NCI-H1436 (cell line): Measurements from ENCODE around the gene TAF1L.
"Not testable (repeated sequence)": the region's sequence is repeated elsewhere in the genome, so short reads cannot be mapped to it uniquely, and the experiment has no call there.

Experiments used
- DNase-seq: peaks from one replicate; lab custom pipeline; 2025; lab: John Stamatoyannopoulos, UW

TAF1L gene, protein sequence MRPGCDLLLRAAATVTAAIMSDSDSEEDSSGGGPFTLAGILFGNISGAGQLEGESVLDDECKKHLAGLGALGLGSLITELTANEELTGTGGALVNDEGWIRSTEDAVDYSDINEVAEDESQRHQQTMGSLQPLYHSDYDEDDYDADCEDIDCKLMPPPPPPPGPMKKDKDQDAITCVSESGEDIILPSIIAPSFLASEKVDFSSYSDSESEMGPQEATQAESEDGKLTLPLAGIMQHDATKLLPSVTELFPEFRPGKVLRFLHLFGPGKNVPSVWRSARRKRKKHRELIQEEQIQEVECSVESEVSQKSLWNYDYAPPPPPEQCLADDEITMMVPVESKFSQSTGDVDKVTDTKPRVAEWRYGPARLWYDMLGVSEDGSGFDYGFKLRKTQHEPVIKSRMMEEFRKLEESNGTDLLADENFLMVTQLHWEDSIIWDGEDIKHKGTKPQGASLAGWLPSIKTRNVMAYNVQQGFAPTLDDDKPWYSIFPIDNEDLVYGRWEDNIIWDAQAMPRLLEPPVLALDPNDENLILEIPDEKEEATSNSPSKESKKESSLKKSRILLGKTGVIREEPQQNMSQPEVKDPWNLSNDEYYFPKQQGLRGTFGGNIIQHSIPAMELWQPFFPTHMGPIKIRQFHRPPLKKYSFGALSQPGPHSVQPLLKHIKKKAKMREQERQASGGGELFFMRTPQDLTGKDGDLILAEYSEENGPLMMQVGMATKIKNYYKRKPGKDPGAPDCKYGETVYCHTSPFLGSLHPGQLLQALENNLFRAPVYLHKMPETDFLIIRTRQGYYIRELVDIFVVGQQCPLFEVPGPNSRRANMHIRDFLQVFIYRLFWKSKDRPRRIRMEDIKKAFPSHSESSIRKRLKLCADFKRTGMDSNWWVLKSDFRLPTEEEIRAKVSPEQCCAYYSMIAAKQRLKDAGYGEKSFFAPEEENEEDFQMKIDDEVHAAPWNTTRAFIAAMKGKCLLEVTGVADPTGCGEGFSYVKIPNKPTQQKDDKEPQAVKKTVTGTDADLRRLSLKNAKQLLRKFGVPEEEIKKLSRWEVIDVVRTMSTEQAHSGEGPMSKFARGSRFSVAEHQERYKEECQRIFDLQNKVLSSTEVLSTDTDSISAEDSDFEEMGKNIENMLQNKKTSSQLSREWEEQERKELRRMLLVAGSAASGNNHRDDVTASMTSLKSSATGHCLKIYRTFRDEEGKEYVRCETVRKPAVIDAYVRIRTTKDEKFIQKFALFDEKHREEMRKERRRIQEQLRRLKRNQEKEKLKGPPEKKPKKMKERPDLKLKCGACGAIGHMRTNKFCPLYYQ (N-terminal part only)

GRCh38 chr9:32635362-32635761, at the start of gene TAF1L:
Gene TAF1L (minus strand): TSS chr9:32635669. CDS start chr9:32635579, 90 bp downstream.
- DNase-seq: no peak

DNA sequence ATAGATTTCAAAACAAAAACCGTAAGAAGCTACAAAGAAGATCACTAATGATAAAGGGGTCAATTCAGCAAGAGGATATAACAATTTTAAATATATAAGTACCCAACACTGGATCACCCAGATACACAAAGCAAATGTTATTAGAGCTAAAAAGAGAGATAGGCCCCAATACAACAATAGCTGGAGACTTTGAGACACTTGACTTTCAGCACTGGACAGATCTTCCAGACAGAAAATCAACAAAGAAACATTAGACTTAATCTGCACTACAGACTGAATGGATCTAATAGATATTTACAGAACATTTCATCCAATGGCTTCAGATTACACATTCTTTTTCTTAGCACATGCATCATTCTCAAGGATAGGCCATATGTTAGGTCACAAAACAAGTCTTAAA, 46.3 kb upstream of the TAF1L start:
- DNase-seq: no peak

GRCh38 chr9:32677931-32678330, 42.5 kb upstream of the TAF1L start:
- no peak for DNase-seq

DNA sequence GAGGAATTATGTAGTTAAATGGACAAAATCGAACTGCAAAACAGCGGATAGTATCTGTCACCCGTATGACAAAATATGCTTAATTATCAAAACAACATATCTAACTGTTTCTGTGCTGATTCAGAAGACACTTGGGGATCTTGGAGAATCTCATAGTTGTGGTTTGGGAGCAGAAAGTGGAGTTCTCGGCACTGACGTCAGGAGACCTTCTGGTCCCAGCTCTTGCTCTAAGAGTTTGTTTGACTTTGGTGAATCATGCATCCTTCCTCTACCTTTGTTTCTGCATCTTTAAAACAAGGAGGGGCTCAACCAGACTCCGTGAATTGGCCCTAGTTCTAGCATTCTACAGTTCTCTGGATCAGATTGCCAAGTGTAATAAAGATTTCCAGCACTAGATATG, 37.0 kb upstream of the TAF1L start:
- DNase-seq: no peak

DNA sequence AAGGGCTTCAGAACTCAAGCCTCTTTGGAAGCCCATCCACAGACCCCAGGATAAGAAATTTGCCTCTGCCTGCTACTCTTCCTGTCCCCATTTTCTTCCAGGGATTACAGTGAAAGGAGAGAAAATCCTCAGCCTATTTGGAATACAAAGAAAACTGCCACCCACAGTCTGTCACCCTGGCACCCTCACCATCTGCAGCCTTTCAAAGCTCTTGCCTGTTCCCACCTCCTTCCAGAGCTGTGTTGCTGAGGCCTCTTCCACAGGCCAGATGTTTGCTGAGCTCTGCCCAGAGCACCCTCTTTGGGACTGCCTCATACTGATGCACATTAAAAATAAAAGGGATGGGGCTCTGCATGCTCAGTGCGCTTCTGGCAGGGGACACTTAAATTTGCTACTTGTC, 35.9 kb upstream of the TAF1L start:
- DNase-seq: no peak

DNA sequence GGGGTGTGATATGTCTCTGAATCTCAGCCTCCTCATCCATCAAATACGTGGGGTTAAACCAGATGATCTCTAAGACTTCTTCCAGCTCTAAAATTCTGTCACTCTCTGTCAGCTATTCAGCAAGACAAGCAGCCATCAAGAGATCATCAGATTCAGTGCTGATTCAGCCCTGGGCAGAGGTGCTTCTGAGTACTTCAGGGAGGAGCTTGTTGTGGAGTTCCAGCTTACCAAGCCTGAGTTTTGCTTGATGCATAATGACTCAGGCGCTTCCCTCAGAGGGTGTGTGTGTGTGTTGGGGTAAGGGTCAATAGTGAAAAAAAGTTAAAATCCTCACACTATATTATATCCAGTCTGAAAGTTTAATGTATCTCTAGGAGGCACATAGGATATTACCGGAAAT, 29.6 kb upstream of the TAF1L start:
- DNase-seq: no peak

DNA sequence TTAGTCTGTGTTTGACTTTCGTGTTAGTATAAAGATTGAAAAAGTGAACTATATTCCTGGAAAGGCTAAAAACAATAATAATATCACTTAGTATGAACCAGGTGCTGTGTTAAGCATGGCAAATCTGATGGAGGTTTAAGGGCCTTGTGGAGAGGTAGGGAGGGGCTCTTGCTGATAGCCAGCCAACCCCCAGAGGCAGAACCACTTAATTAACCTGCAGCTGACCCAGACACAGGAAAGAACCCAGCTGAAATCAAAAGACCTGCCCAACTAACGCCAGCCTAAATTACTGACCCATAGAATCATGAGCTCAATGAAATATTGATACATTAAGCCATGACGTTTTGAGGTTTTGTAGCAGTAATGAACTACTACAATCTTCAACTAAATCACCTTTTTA, 28.3 kb upstream of the TAF1L start:
- no peak for DNase-seq

DNA sequence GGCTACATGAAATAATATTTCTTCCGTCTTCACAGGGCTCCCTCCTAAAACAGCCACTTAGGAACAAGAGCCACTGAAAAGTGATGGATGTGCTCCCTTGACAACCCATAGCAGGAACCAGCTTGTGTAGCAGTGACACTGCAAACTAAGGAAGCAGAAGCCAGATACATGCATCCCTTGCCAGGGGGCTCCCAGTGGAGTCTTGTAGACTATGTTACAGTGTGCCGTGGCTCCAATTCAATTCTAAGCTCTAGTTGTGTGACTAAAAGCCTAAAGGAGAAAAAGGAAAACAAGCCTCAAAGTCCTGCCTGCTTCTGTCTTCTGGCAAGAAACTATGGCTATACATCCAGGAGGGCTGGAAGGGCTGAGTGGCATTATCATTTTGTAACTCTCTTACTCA, 12.2 kb upstream of the TAF1L start:
- no peak for DNase-seq

GRCh38 chr9:32644698-32645097, 9.2 kb upstream of the TAF1L start:
- DNase-seq: no peak

DNA sequence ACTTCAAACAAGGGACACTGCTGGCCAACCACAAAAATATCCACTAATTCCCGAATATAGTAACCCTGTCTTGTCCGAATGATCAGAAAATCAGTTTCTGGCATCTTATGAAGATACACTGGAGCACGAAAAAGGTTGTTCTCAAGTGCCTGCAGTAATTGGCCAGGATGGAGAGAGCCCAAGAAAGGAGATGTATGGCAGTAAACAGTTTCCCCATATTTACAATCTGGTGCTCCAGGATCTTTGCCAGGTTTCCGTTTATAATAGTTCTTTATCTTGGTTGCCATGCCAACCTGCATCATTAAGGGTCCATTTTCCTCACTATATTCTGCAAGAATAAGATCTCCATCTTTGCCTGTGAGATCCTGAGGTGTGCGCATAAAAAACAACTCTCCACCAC, 2.3 kb downstream of the TAF1L start:
- DNase-seq: not testable (repeated sequence)

DNA sequence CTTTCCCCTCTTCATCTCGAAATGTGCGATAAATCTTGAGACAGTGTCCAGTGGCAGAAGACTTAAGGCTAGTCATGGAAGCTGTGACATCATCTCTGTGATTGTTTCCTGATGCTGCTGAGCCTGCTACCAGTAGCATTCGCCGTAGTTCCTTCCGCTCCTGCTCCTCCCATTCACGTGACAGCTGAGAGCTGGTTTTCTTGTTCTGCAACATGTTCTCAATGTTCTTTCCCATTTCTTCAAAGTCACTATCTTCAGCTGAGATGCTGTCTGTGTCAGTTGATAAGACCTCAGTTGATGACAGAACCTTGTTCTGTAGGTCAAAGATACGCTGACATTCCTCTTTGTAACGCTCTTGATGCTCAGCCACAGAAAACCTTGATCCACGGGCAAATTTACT, 3.5 kb downstream of the TAF1L start:
- DNase-seq: no peak

DNA sequence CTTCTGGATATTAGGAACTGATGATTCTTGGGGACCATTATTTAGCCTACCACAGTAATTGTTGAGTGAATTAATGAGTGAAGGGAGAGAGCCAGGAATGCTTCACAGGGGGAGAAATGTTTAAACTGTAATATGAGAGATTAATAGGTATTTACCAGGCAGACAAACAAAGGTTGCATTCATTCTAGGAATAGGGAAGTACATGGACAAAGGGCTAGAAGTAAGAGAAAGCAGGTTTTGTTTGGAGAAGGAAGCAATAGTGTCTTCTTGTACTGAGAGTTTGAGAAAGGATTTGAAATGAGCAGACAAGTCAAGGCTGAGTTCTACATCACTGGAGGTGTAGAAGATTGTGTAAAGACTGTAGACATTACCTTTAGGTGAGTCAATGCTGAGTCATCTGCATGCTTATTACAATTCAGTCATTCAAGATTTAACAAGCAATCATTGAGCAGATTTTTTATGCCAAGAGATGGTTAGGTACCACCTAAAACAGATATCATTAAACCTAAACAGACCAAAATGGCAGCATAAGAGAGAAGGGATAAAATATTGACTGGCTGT, 8.0 kb downstream of the TAF1L start:
- DNase-seq: no peak

- no peak for DNase-seq
These were observed 10.1 kb downstream of the TAF1L start for GRCh38 chr9:32625320-32625719.

DNA sequence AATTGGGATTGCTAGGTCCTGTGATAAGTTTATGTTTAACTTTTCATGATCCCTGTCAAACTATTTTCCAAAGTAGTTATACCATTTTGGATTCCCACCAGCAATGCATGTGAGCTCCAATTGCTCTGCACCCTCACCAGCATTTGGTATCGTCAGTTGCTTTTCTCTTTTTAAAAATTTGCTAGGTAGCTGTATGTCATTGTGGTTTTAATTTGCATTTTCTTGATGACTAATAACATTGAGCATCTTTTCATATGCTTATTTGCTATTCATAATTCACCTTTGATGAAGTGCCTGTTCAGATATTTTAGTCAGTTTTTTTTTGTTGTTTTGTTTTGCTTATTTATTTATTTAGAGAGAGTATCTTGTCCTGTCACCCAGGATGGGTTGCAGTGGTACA, 12.5 kb downstream of the TAF1L start:
- DNase-seq: no peak

DNA sequence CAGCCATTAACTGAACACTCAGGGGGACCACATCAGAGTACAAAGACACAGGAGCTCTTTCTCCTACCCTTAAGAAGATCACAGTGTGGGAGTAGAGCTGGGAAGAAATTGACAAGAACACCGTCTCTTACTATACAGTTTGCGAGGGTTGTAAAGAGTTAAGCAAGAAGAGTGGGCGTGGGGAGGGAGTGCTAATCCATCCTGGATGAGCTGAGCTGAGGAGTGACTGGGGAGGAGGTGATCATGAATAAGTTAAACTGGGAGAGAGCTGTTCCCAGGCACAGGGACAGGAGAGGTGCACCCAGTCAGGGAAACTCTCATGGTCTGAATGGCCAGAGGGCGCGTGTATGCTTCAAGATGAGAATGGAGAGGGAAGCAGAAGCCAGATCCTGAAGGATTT, 17.2 kb downstream of the TAF1L start:
- DNase-seq: no peak

- no peak for DNase-seq
These were observed 28.7 kb downstream of the TAF1L start for GRCh38 chr9:32606811-32607210.

GRCh38 chr9:32603914-32604852, 31.3 kb downstream of the TAF1L start:
- no peak for DNase-seq

DNA sequence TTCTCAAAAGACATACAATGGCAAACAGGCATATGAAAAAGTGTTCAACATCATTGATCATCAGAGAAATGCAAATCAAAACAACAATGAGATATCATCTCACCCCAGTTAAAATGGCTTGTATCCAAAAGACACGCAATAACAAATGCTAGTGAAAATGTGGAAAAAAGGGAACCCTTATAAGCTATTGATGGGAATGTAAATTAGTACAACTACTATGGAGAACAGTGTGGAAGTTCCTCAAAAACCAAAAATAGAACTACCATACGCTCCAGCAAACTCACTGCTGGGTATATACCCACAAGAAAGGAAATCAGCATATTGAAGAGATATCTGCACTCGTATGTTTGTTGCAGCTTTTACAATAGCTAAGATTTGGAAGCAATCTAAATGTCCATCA, 36.4 kb downstream of the TAF1L start:
- DNase-seq: not testable (repeated sequence)

GRCh38 chr9:32596936-32597335, 38.5 kb downstream of the TAF1L start:
- DNase-seq: no peak

GRCh38 chr9:32596096-32596865, 39.2 kb downstream of the TAF1L start:
- no peak for DNase-seq
